ENCODE data around the gene TSPAN14. TPM values are rescaled to one million over a fixed set of nuclear protein-coding genes. Genes with fewer than 3 reads are reported as not detected.

TSPAN14 gene
- total RNA-seq, 1 experiment from 2014 or later = 46.8 TPM

- Mint-ChIP-seq H3K9me3 (no peaks in the 10 kb centered on the region; a peak in 1 of 5 replicates), H3K36me3 (ENCODE audit: insufficient read depth in 1 of 3, low read depth in 3 of 3) (no peaks in the 10 kb centered on the region; a peak in 1 of 7 replicates), H3K4me1 (peaks cover 23 to 28% of the 10 kb centered on the region in 2 experiments), H3K27ac (0 out of 7 replicates have a peak overlapping the region, but pooled peaks of 1 of the 3 experiments have one; percentile 39), H3K4me3 (peak overlapping the region in 1 of 2 experiments; percentile 51; a peak in 1 of 5 replicates), H3K27me3 (ENCODE audit: low read depth) (peaks cover 9% of the 10 kb centered on the region; the same call in 1 of the 2 replicates)
- DNase-seq = no peak
- no peak overlapping the region for H2AFZ ChIP-seq (ENCODE audit: low read length)
- H3K18ac ChIP-seq (ENCODE audit: insufficient read length, low read depth, low read length) = no peak overlapping the region
- no peaks in the 10 kb centered on the region for H3K27me3 ChIP-seq (ENCODE audit: insufficient read depth, low read length)
- H3K27ac ChIP-seq (ENCODE audit: insufficient read length, low read depth, low read length) = no peak overlapping the region
- no peaks in the 10 kb centered on the region for H3K9me3 ChIP-seq (ENCODE audit: control insufficient read depth, low read depth, low read length)
- no peak overlapping the region for H2BK15ac ChIP-seq (ENCODE audit: low read depth, low read length)
- H3K79me2 ChIP-seq (ENCODE audit: insufficient read depth, low read length) = no peaks in the 10 kb centered on the region
- no peak overlapping the region for H3T11ph ChIP-seq (ENCODE audit: low read length)
- no peaks in the 10 kb centered on the region for H3K79me1 ChIP-seq (ENCODE audit: insufficient read depth, low read depth, low read length, poor library complexity, severe bottlenecking)
- H3K23me2 ChIP-seq (ENCODE audit: insufficient read length, low read depth, low read length, poor library complexity, severe bottlenecking) = no peaks in the 10 kb centered on the region
- H2BK120ac ChIP-seq (ENCODE audit: low read depth, low read length, poor library complexity, severe bottlenecking) = no peak overlapping the region
- H3K56ac ChIP-seq (ENCODE audit: insufficient read length, low read depth, low read length) = no peak overlapping the region
- no peak overlapping the region for H3K14ac ChIP-seq (ENCODE audit: insufficient read depth, low read length)
- TF ChIP-seq CTCF (conservative IDR thresholded peaks at IDR 0.05) = no peak
- no peak overlapping the region for H2BK5ac ChIP-seq (ENCODE audit: insufficient read length, low read length)
- no peak overlapping the region for H2BK12ac ChIP-seq (ENCODE audit: insufficient read length, low read depth, low read length)
- no peak overlapping the region for H3K23ac ChIP-seq (ENCODE audit: insufficient read length, low read depth, low read length)
- no peak overlapping the region for H4K5ac ChIP-seq (ENCODE audit: insufficient read length, low read depth, low read length)
- no peaks in the 10 kb centered on the region for H4K20me1 ChIP-seq (ENCODE audit: control insufficient read depth, insufficient read depth, insufficient read length)
- peaks cover 11% of the 10 kb centered on the region; the same call in 1 of the 2 replicates for H3K4me1 ChIP-seq (ENCODE audit: insufficient read depth, low read length)
- no peak overlapping the region for H3K9ac ChIP-seq (ENCODE audit: extremely low read depth, insufficient read length, low read length)
- no peak overlapping the region for H3K4ac ChIP-seq (ENCODE audit: low read depth, low read length)
- H2AK5ac ChIP-seq (ENCODE audit: insufficient read length, low read length) = no peak overlapping the region
- H3K4me2 ChIP-seq (ENCODE audit: insufficient read depth, insufficient read length, low read length) = no peak overlapping the region
- no peak overlapping the region for H4K91ac ChIP-seq (ENCODE audit: insufficient read length, low read depth, low read length)
- no CpG with 5 or more reads among the region's 5 CpGs for WGBS (ENCODE audit: extremely low coverage, insufficient read length, low lambda C conversion rate)
- no peak overlapping the region for H2BK20ac ChIP-seq (ENCODE audit: low read depth, low read length, poor library complexity, severe bottlenecking)
- H4K8ac ChIP-seq (replicated peaks; ENCODE audit: insufficient read length, low read depth, low read length) = no peak overlapping the region
These were observed 98.1 kb downstream of the TSPAN14 start for GRCh38 chr10:80552151-80552646.
